WTC11 (cell line): ENCODE results near the gene MAPT. TPM values are rescaled to one million over a fixed set of nuclear protein-coding genes. Genes with fewer than 3 reads are reported as not detected.
A peak's percentile ranks its signal among the peaks of the same experiment; 100 is the strongest.

Experiments used
- ATAC-seq: fragments of 200-7000 bp; cut with Tn5 transposase; 2 replicates; pipeline ENCODE4 v1.10.0; 2021; ENCODE audit warnings: mild to moderate bottlenecking, moderate library complexity
- CTCF ChIA-PET: fragments of 300-600 bp; sonication (Branson Sonifier 250); formaldehyde crosslinking; loops from one replicate; lab custom pipeline; 2021; ENCODE audit warnings: antibody characterized with exemption; lab: Charles Lee
- POLR2A ChIA-PET: fragments of 350-600 bp; sonication (Branson Sonifier 250); formaldehyde crosslinking; loops from one replicate; lab custom pipeline; 2021; ENCODE audit warnings: antibody characterized with exemption; lab: Charles Lee
- DNase-seq: peaks from one replicate; pipeline ENCODE4 v3.0.0; 2021; ENCODE audit warnings: low spot score
- H3K27ac Mint-ChIP-seq: 2 replicates; pipeline ENCODE4 v1.8.0; 2021; ENCODE audit warnings: mixed read lengths
- H3K27me3 Mint-ChIP-seq: 2 replicates; pipeline ENCODE4 v1.8.0; 2021; ENCODE audit warnings: low read depth, mild to moderate bottlenecking, moderate library complexity, mixed read lengths
- H3K36me3 Mint-ChIP-seq: 2 replicates; pipeline ENCODE4 v1.8.0; 2021; ENCODE audit warnings: mixed read lengths
- H3K4me1 Mint-ChIP-seq: 2 replicates; pipeline ENCODE4 v1.8.0; 2022; ENCODE audit warnings: mixed read lengths
- H3K4me3 Mint-ChIP-seq: 2 replicates; pipeline ENCODE4 v1.8.0; 2021; ENCODE audit warnings: mild to moderate bottlenecking, moderate library complexity, mixed read lengths
- H3K9me3 Mint-ChIP-seq: 2 replicates; pipeline ENCODE4 v1.8.0; 2021; ENCODE audit warnings: mixed read lengths
- ARID4B ChIP-seq: sonication (generic); formaldehyde crosslinking; IDR thresholded peaks from 2 replicates; pipeline ENCODE4 v1.8.0; 2023; ENCODE audit warnings: missing genetic modification reagents, mild to moderate bottlenecking, borderline replicate concordance
- E2F1 ChIP-seq: sonication (generic); formaldehyde crosslinking; IDR thresholded peaks from 2 replicates; pipeline ENCODE4 v1.8.0; 2022; ENCODE audit warnings: mild to moderate bottlenecking, missing genetic modification reagents
- E2F5 ChIP-seq: sonication (generic); formaldehyde crosslinking; IDR thresholded peaks from 2 replicates; pipeline ENCODE4 v1.8.1; 2022; ENCODE audit warnings: mild to moderate bottlenecking, moderate library complexity, missing genetic modification reagents
- ELF4 ChIP-seq: sonication (generic); formaldehyde crosslinking; IDR thresholded peaks from 2 replicates; pipeline ENCODE4 v1.8.1; 2022; ENCODE audit warnings: low read depth, mild to moderate bottlenecking, moderate library complexity, missing genetic modification reagents
- EMX1 ChIP-seq: fragments of 250-450 bp; sonication (Bioruptor Pico); IDR thresholded peaks from 2 replicates; pipeline ENCODE4 v1.8.0; 2021; ENCODE audit warnings: mild to moderate bottlenecking
- ESRRA ChIP-seq: sonication (generic); formaldehyde crosslinking; IDR thresholded peaks from 2 replicates; pipeline ENCODE4 v1.8.1; 2022; ENCODE audit warnings: mild to moderate bottlenecking, missing genetic modification reagents, borderline replicate concordance
- FOXP1 ChIP-seq: sonication (generic); formaldehyde crosslinking; IDR thresholded peaks from 2 replicates; pipeline ENCODE4 v1.8.0; 2022; ENCODE audit warnings: missing genetic modification reagents, mild to moderate bottlenecking, moderate library complexity, borderline replicate concordance
- FOXP4 ChIP-seq: sonication (generic); formaldehyde crosslinking; IDR thresholded peaks from 2 replicates; pipeline ENCODE4 v1.8.0; 2022; ENCODE audit warnings: mild to moderate bottlenecking, missing genetic modification reagents
- IRF2 ChIP-seq: sonication (generic); formaldehyde crosslinking; IDR thresholded peaks from 2 replicates; pipeline ENCODE4 v1.8.0; 2022; ENCODE audit warnings: low read depth, missing genetic modification reagents, borderline replicate concordance
- MAX ChIP-seq: sonication (generic); formaldehyde crosslinking; IDR thresholded peaks from 2 replicates; pipeline ENCODE4 v1.8.0; 2022; ENCODE audit warnings: mild to moderate bottlenecking, missing genetic modification reagents
- NFE2L1 ChIP-seq: sonication (generic); formaldehyde crosslinking; IDR thresholded peaks from 2 replicates; pipeline ENCODE4 v1.8.1; 2023; ENCODE audit warnings: missing genetic modification reagents
- NFYB ChIP-seq: sonication (generic); formaldehyde crosslinking; conservative IDR thresholded peaks from 2 replicates; pipeline ENCODE4 v1.8.0; 2022; ENCODE audit warnings: low read depth, missing genetic modification reagents
- NR2C2 ChIP-seq: sonication (generic); formaldehyde crosslinking; IDR thresholded peaks from 2 replicates; pipeline ENCODE4 v1.8.0; 2022; ENCODE audit warnings: mild to moderate bottlenecking, missing genetic modification reagents
- RORB ChIP-seq: fragments of 250-450 bp; sonication (Bioruptor Pico); IDR thresholded peaks from 2 replicates; pipeline ENCODE4 v1.9.0; 2021; ENCODE audit warnings: mild to moderate bottlenecking
- SOX15 ChIP-seq: fragments of 250-450 bp; sonication (Bioruptor Pico); IDR thresholded peaks from 2 replicates; pipeline ENCODE4 v1.9.0; 2021; ENCODE audit warnings: mild to moderate bottlenecking
- TEAD4 ChIP-seq: sonication (generic); formaldehyde crosslinking; IDR thresholded peaks from 2 replicates; pipeline ENCODE4 v1.8.0; 2022; ENCODE audit warnings: mild to moderate bottlenecking, missing genetic modification reagents
- ZNF512 ChIP-seq: sonication (generic); formaldehyde crosslinking; IDR thresholded peaks from 2 replicates; pipeline ENCODE4 v1.8.1; 2022; ENCODE audit warnings: missing genetic modification reagents, borderline replicate concordance
- ZNF671 ChIP-seq: fragments of 250-450 bp; sonication (Bioruptor Pico); IDR thresholded peaks from 2 replicates; pipeline ENCODE4 v1.8.0; 2021; ENCODE audit warnings: mild to moderate bottlenecking
- total RNA-seq: library from RNA; stranded (reverse); gene quantifications from 3 replicates; pipeline ENCODE4 v1.2.3, GENCODE V29; 2021

MAPT gene
- total RNA-seq, 1 experiment from 2014 or later, result 2.2 TPM

GRCh38 chr17:46024590-46024989 lies 130.2 kb downstream of the MAPT start:
- no peak for TF ChIP-seq ZNF671 (CRISPR knock-in tag)
- TF ChIP-seq MAX (CRISPR knock-in tag), result no peak
- TF ChIP-seq E2F1 (CRISPR knock-in tag), result no peak
- TF ChIP-seq NFE2L1 (CRISPR knock-in tag), result no peak
- no peak for TF ChIP-seq E2F5 (CRISPR knock-in tag)
- no peak for TF ChIP-seq RORB (CRISPR knock-in tag)
- TF ChIP-seq FOXP1 (CRISPR knock-in tag), result no peak
- TF ChIP-seq FOXP4, result no peak
- TF ChIP-seq ZNF512 (CRISPR knock-in tag), result no peak
- TF ChIP-seq ELF4, result no peak
- TF ChIP-seq ARID4B, result no peak
- no peak for TF ChIP-seq IRF2 (CRISPR knock-in tag)
- no peak for TF ChIP-seq EMX1 (CRISPR knock-in tag)
- TF ChIP-seq NR2C2 (CRISPR knock-in tag), result no peak
- TF ChIP-seq TEAD4 (CRISPR knock-in tag), result no peak
- TF ChIP-seq SOX15 (CRISPR knock-in tag), result no peak
- ChIA-PET CTCF (interaction anchor here (1.1 kb wide), 1 partner anchor 168 kb away, joined by 3 read pairs; the partner anchor contains the start of gene KANSL1), POLR2A (no interaction called here)
- peaks cover 28% of the 10 kb centered on the region for H3K4me1 Mint-ChIP-seq
- H3K27ac Mint-ChIP-seq, result no peak overlapping the region
- DNase-seq (no peak), ATAC-seq (no peak)
- no peaks in the 10 kb centered on the region for H3K27me3 Mint-ChIP-seq
- no peaks in the 10 kb centered on the region for H3K9me3 Mint-ChIP-seq
- no peak overlapping the region for H3K4me3 Mint-ChIP-seq
- peaks cover 9% of the 10 kb centered on the region; the same call in 1 of the 2 replicates for H3K36me3 Mint-ChIP-seq

GRCh38 chr17:46025060-46025459 lies 130.7 kb downstream of the MAPT start:
- no peak for DNase-seq
- CTCF ChIA-PET, result no interaction called here
- Mint-ChIP-seq H3K27me3 (no peaks in the 10 kb centered on the region), H3K4me3 (no peak overlapping the region), H3K4me1 (peaks cover 28% of the 10 kb centered on the region), H3K27ac (0 out of 2 replicates have a peak overlapping the region, but pooled peaks have one; percentile 61), H3K9me3 (no peaks in the 10 kb centered on the region), H3K36me3 (peaks cover 11% of the 10 kb centered on the region; the same call in 1 of the 2 replicates)
- no peak for ATAC-seq
- POLR2A ChIA-PET, result no interaction called here
- TF ChIP-seq NFYB (CRISPR knock-in tag), result no peak
- no peak for TF ChIP-seq ESRRA
